Endodermal cell (in vitro differentiated cells): ENCODE results near the gene TUT7. TPM values are rescaled to one million over a fixed set of nuclear protein-coding genes. Genes with fewer than 3 reads are reported as not detected.

Source experiments
- DNase-seq: peaks from one replicate; pipeline ENCODE4 v3.0.0-alpha.2; 2017
- H3K27ac ChIP-seq: 2 replicates; pipeline ENCODE4 v1.5.1; 2013; ENCODE audit warnings: mild to moderate bottlenecking, low read depth, low read length, moderate library complexity
- H3K27me3 ChIP-seq: 2 replicates; pipeline ENCODE4 v1.6.1; 2013; ENCODE audit warnings: mild to moderate bottlenecking, low read length, moderate library complexity; ENCODE audit not compliant: insufficient read depth, control insufficient read depth, poor library complexity, severe bottlenecking
- H3K36me3 ChIP-seq: 2 replicates; pipeline ENCODE4 v1.7.0; 2013; ENCODE audit warnings: mild to moderate bottlenecking, low read length, moderate library complexity; ENCODE audit not compliant: control insufficient read depth, insufficient read depth
- H3K4me1 ChIP-seq: one replicate; pipeline ENCODE4 v1.7.0; 2013; ENCODE audit warnings: low read length; ENCODE audit not compliant: control insufficient read depth, insufficient read depth
- H3K4me3 ChIP-seq: 2 replicates; pipeline ENCODE4 v1.5.1; 2013; ENCODE audit warnings: mild to moderate bottlenecking, low read length, moderate library complexity
- H3K9ac ChIP-seq: 2 replicates; pipeline ENCODE4 v1.6.1; 2013; ENCODE audit warnings: mild to moderate bottlenecking, low read length, moderate library complexity; ENCODE audit not compliant: poor library complexity, severe bottlenecking; ENCODE audit errors: extremely low read depth
- H3K9me3 ChIP-seq: 2 replicates; pipeline ENCODE4 v1.6.1; 2013; ENCODE audit warnings: mild to moderate bottlenecking, low read length, moderate library complexity; ENCODE audit not compliant: control insufficient read depth
- H3K27ac Mint-ChIP-seq: 2 replicates; pipeline ENCODE4 v1.8.0; 2020; ENCODE audit warnings: mixed read lengths
- H3K27me3 Mint-ChIP-seq: 2 replicates; pipeline ENCODE4 v1.8.0; 2021; ENCODE audit warnings: mild to moderate bottlenecking, mixed read lengths; ENCODE audit not compliant: insufficient read depth
- H3K36me3 Mint-ChIP-seq: 2 replicates; pipeline ENCODE4 v1.8.0; 2020; ENCODE audit warnings: low read depth, mixed read lengths
- H3K4me1 Mint-ChIP-seq: 2 replicates; pipeline ENCODE4 v1.8.0; 2020; ENCODE audit warnings: mixed read lengths
- H3K4me3 Mint-ChIP-seq: 2 replicates; pipeline ENCODE4 v1.8.0; 2020; ENCODE audit warnings: mild to moderate bottlenecking, moderate library complexity, mixed read lengths
- H3K9me3 Mint-ChIP-seq: 2 replicates; pipeline ENCODE4 v1.8.0; 2020; ENCODE audit warnings: mild to moderate bottlenecking, mixed read lengths
- WGBS, 2 experiments: methylation state at CpG; one replicate each; pipeline versions ENCODE4 v1.1.5 to v1.1.7; 2013; ENCODE audit warnings: missing lambda C conversion rate in 2 of 2, mixed read lengths in 1 of 2; ENCODE audit not compliant: insufficient coverage in 1 of 2, insufficient read length in 1 of 2; 5-methylcytosine and 5-hydroxymethylcytosine counted together
- total RNA-seq, 2 donors: library from RNA; stranded (reverse); fragmentation: NEBNext Ultra II Directional in 1 of 2; extraction: Animal tissue kit (Norgen Biotek cat#: 25700) in 1 of 2; gene quantifications; 2 replicates in 1 of 2; 3 replicates in 1 of 2; pipeline ENCODE4 v1.2.1, GENCODE V29; 2021
- TF ChIP-seq, protein P1 (sequence below): fragments of 200-600 bp; sonication (generic); conservative IDR thresholded peaks from 2 replicates; pipeline ENCODE4 v1.5.0; 2021; ENCODE audit warnings: antibody characterized with exemption, mild to moderate bottlenecking

The TUT7 gene
- total RNA-seq, 2 donors from 2014 or later: 25.8 to 38.3 TPM

DNA sequence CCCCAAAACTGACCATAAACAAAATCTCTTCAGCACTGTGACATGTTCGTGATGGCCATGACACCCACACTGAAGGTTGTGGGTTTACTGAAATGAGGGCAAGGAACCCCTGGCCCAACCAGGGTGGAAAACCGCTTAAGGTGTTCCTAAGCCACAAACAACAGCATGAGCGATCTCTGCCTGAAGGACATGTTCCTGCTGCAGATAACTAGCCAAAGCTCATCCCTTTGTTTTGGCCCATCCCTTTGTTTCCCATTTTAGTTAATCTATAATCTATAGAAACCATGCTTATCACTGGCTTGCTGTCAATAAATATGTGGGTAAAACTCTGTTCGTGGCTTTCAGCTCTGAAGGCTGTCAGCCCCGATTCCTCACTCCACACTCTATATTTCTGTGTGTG, 21.8 kb upstream of the TUT7 start:
- TF ChIP-seq, protein P1, sequence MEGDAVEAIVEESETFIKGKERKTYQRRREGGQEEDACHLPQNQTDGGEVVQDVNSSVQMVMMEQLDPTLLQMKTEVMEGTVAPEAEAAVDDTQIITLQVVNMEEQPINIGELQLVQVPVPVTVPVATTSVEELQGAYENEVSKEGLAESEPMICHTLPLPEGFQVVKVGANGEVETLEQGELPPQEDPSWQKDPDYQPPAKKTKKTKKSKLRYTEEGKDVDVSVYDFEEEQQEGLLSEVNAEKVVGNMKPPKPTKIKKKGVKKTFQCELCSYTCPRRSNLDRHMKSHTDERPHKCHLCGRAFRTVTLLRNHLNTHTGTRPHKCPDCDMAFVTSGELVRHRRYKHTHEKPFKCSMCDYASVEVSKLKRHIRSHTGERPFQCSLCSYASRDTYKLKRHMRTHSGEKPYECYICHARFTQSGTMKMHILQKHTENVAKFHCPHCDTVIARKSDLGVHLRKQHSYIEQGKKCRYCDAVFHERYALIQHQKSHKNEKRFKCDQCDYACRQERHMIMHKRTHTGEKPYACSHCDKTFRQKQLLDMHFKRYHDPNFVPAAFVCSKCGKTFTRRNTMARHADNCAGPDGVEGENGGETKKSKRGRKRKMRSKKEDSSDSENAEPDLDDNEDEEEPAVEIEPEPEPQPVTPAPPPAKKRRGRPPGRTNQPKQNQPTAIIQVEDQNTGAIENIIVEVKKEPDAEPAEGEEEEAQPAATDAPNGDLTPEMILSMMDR: no peak
- Mint-ChIP-seq H3K4me3 (no peak overlapping the region), H3K4me1 (no peaks in the 10 kb centered on the region), H3K27ac (no peak overlapping the region), H3K36me3 (no peaks in the 10 kb centered on the region), H3K9me3 (peaks cover 57% of the 10 kb centered on the region), H3K27me3 (peaks cover 15% of the 10 kb centered on the region)
- WGBS, 2 experiments: 85 to 91% methylated on average over 2 to 5 of the region's 5 CpGs
- Histone ChIP-seq H3K9ac (no peak overlapping the region), H3K9me3 (peaks cover 26% of the 10 kb centered on the region), H3K4me1 (no peaks in the 10 kb centered on the region), H3K27ac (no peak overlapping the region), H3K4me3 (no peak overlapping the region), H3K36me3 (no peaks in the 10 kb centered on the region), H3K27me3 (no peaks in the 10 kb centered on the region)
- DNase-seq: no peak

DNA sequence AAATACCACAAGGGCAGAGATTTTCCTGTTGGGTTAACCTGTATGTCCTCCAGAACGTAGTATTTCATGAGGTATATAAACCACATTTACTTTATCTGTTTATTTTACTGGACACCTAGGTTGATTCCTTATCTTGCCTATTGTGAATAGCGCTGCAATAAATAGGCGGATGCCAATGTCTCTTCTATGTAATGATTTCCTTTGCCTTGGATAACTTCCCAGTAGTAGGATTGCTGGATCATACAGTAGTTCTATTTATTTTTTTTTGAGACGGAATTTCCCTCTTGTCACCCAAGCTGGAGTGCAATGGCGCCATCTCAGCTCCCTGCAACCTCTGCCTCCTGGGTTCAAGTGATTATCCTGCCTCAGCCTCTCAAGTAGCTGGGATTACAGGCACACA, 15.6 kb upstream of the TUT7 start:
- Mint-ChIP-seq H3K4me1 (peaks cover 15% of the 10 kb centered on the region), H3K27me3 (peaks cover 6% of the 10 kb centered on the region), H3K4me3 (no peak overlapping the region), H3K36me3 (peaks cover 8% of the 10 kb centered on the region), H3K27ac (no peak overlapping the region), H3K9me3 (peaks cover 55% of the 10 kb centered on the region)
- DNase-seq: no peak
- H3K27me3 ChIP-seq: no peaks in the 10 kb centered on the region
- peaks cover 3% of the 10 kb centered on the region for H3K4me1 ChIP-seq
- H3K36me3 ChIP-seq: no peaks in the 10 kb centered on the region
- peaks cover 33% of the 10 kb centered on the region for H3K9me3 ChIP-seq
- TF ChIP-seq, protein P1: no peak
- no peak overlapping the region for H3K4me3 ChIP-seq
- H3K9ac ChIP-seq: no peak overlapping the region
- no peak overlapping the region for H3K27ac ChIP-seq
- 93 to 94% methylated on average over 5 of the region's 5 CpGs for WGBS, 2 experiments

DNA sequence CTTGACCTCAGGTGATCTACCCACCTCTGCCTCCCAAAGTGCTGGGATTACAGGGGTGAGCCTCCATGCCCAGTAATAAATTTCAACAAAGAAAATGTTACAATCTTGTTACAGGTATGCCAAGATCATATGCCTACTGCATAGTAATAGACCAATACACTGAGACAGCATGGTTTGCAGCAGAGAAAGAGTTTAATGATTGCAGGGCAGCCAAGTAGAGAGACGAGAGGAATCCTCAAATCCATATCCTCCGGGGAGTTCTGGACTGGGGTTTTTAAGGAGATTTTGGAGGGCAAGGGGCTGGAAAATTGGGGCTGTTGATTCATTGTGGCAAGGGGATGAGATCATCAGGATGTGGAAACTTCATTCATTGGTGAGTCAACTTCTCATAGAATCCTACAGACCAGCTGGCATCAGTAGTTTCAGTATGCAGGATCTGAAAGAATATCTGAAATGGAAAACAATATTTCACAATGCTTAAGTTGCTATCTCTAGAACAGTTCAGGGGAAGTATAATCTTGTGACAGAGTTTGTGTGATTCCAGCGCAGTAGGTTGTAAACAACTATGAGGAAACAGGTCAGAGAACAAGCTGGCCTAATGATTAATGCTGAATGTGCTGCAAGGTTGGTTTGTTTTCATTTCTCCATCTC, 14.8 kb upstream of the TUT7 start:
- H3K27me3 ChIP-seq: no peaks in the 10 kb centered on the region
- peak overlapping the region; percentile 57 for H3K4me3 ChIP-seq
- H3K36me3 ChIP-seq: no peaks in the 10 kb centered on the region
- peaks cover 8% of the 10 kb centered on the region for H3K36me3 Mint-ChIP-seq
- H3K27ac ChIP-seq: no peak overlapping the region
- H3K9ac ChIP-seq: no peak overlapping the region
- peaks cover 22% of the 10 kb centered on the region for H3K4me1 Mint-ChIP-seq
- TF ChIP-seq, protein P1: no peak
- peaks cover 29% of the 10 kb centered on the region for H3K9me3 ChIP-seq
- no peak overlapping the region for H3K4me3 Mint-ChIP-seq
- H3K4me1 ChIP-seq: peaks cover 3% of the 10 kb centered on the region
- peaks cover 4% of the 10 kb centered on the region for H3K27me3 Mint-ChIP-seq
- no peak overlapping the region for H3K27ac Mint-ChIP-seq
- H3K9me3 Mint-ChIP-seq: peaks cover 50% of the 10 kb centered on the region
- no peak for DNase-seq
- 92 to 95% methylated on average over 3 of the region's 3 CpGs for WGBS, 2 experiments
